ENCODE data around the gene ENAM. TPM values are rescaled to one million over a fixed set of nuclear protein-coding genes. Genes with fewer than 3 reads are reported as not detected.
"Not testable (repeated sequence)": the region's sequence is repeated elsewhere in the genome, so short reads cannot be mapped to it uniquely, and the experiment has no call there.

The ENAM gene
- total RNA-seq, 1 donor from 2014 or later = not detected

DNA sequence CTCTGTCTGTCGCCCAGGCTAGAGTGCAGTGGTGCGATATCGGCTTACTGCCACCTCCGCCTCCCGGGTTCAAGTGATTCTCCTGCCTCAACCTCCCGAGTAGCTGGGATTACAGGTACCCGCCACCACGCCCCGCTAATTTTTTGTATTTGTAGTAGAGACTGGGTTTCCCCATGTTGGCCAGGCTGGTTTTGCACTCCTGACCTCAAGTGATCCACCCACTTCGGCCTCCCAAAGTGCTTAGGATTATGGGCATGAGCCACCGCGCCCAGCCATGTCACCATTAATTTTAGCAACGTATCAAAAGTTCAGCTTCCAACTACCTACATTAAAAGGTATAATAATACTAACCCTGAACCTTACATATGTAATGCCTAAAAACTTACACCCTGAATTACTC is 58.8 kb downstream of the ENAM start:
- H3K9me3 ChIP-seq = no peaks in the 10 kb centered on the region
- H3K4me3 ChIP-seq = peak overlapping the region; percentile 65 to 81
- no peaks in the 10 kb centered on the region for H3K27me3 ChIP-seq
- no peaks in the 10 kb centered on the region for H3K36me3 ChIP-seq
- TF ChIP-seq POLR2A (IDR thresholded peaks at IDR 0.05) (no peak), POLR2AphosphoS5 (IDR thresholded peaks at IDR 0.05; ENCODE audit: insufficient read depth in 1 of 2, low read depth in 1 of 2) (no peak)
- TF ChIP-seq, protein P1, sequence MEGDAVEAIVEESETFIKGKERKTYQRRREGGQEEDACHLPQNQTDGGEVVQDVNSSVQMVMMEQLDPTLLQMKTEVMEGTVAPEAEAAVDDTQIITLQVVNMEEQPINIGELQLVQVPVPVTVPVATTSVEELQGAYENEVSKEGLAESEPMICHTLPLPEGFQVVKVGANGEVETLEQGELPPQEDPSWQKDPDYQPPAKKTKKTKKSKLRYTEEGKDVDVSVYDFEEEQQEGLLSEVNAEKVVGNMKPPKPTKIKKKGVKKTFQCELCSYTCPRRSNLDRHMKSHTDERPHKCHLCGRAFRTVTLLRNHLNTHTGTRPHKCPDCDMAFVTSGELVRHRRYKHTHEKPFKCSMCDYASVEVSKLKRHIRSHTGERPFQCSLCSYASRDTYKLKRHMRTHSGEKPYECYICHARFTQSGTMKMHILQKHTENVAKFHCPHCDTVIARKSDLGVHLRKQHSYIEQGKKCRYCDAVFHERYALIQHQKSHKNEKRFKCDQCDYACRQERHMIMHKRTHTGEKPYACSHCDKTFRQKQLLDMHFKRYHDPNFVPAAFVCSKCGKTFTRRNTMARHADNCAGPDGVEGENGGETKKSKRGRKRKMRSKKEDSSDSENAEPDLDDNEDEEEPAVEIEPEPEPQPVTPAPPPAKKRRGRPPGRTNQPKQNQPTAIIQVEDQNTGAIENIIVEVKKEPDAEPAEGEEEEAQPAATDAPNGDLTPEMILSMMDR (IDR thresholded peaks at IDR 0.05) = no peak
- DNase-seq (ENCODE audit: extremely low spot score in 2 of 2) = no peak
- intact Hi-C loops (cut with DNase I) = no loop called here
- H3K4me1 ChIP-seq = peaks cover 35% of the 10 kb centered on the region
- H3K27ac ChIP-seq = peak overlapping the region; percentile 82

DNA sequence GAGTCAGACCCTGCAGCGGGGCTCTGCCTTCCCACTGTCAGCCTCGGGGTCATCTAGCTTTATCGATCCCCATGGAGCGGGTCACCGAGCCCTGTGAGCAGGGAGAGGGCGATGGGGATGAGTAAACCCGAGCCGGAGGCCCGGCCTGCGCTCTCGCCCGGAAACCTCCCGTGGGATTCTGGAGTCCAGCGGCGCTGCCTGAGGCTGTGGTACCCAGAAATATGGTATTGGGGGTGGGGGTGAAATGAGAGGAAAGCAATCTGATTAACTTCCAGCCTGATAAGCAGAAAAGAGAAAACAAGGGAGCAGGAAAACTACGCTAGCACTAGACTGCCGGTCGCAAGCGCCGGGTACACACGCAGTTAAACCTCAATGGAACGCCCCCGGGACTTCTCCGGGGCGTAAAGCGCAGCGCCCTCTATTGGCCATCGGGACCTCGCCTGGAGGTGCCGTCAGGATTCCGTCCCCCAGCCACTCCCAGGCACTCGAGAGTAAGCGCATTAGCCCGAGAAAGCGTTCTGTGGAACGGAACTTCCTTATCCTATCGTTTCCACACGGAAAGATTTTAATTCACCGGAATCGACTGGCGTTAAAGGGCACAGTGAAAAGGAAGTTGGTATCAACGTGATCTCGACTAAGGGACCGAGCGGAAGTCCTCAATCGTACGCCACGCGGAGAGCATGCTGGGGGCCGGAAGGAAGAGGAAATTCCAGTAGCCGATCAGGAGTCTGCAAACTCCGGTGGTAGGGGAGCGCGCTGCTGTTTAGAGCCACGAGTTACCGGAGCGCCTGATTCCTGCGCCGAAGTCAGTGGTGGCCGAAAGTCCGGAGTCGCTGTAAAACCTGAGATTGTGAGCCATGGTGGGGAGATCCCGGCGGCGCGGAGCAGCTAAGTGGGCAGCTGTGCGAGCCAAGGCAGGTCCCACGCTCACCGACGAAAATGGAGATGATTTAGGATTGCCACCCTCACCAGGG is 59.6 kb downstream of the ENAM start, which contains the start of gene UTP3:
Gene UTP3, plus strand, starts transcription at position 712 of the 974 bp plus-strand sequence. Its CDS starts 146 bp downstream, at position 858.
- Histone ChIP-seq H3K4me1 (peaks cover 35% of the 10 kb centered on the region), H3K4me3 (peak within 1 kb of the TSS; percentile 65 to 81), H3K27ac (peak within 1 kb of the TSS; percentile 82), H3K36me3 (no peaks in the 10 kb centered on the region), H3K27me3 (no peaks in the 10 kb centered on the region), H3K9me3 (no peaks in the 10 kb centered on the region)
- TF ChIP-seq POLR2AphosphoS5 (IDR thresholded peaks at IDR 0.05; ENCODE audit: insufficient read depth in 1 of 2, low read depth in 1 of 2) = peak; percentile 92 to 99
- peak in 1 of 2 donors; percentile 45 for TF ChIP-seq POLR2A (IDR thresholded peaks at IDR 0.05)
- TF ChIP-seq, protein P1 (IDR thresholded peaks at IDR 0.05) = peak; percentile 72 to 90 (median 88)
- peak in 1 of 2 donors; percentile 96 for DNase-seq (ENCODE audit: extremely low spot score in 2 of 2)
- intact Hi-C loops (cut with DNase I) = loop anchor here (1.0 kb wide), 1 partner anchor 16 kb away; no protein-coding TSS in a partner anchor

DNA sequence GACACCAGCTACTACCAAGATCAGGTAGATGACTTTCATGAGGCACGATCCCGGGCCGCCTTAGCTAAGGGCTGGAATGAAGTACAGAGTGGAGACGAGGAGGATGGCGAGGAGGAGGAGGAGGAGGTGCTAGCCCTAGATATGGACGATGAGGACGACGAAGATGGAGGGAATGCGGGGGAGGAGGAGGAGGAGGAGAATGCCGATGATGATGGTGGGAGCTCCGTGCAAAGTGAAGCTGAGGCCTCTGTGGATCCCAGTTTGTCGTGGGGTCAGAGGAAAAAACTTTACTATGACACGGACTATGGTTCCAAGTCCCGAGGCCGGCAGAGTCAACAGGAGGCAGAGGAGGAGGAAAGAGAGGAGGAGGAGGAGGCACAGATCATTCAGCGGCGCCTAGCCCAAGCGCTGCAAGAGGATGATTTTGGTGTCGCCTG is 60.3 kb downstream of the ENAM start:
- no peak for TF ChIP-seq POLR2A (IDR thresholded peaks at IDR 0.05)
- no peak for TF ChIP-seq POLR2AphosphoS5 (IDR thresholded peaks at IDR 0.05; ENCODE audit: insufficient read depth in 1 of 2, low read depth in 1 of 2)
- TF ChIP-seq, protein P1 (IDR thresholded peaks at IDR 0.05) = no peak
- Histone ChIP-seq H3K9me3 (no peaks in the 10 kb centered on the region), H3K27me3 (no peaks in the 10 kb centered on the region), H3K4me3 (peak overlapping the region; percentile 65 to 81), H3K36me3 (no peaks in the 10 kb centered on the region), H3K27ac (peak overlapping the region; percentile 82), H3K4me1 (peaks cover 35% of the 10 kb centered on the region)
- DNase-seq (ENCODE audit: extremely low spot score in 2 of 2) = no peak
- intact Hi-C loops (cut with DNase I) = loop anchor here (1.0 kb wide), 1 partner anchor 15 kb away; no protein-coding TSS in a partner anchor

DNA sequence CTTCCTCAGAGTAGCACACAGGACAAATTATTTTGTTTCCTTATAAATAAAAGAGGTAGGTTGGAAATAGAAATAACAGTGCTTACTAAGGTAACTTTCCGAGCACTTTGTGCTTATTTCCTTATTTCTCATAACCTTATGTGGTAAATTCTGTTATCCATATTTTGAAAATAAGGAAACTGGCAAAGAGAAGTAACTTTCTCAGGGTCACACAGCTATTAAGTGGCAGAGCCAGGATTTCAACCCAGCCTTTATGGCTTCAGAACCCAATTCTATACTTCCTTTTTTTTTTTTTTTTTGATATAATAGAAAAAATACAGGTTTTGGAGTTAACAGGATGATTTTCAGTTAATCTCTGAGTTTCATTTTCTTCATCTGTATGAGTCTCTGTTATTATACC is 63.1 kb downstream of the ENAM start:
- Histone ChIP-seq H3K27ac (no peak overlapping the region), H3K27me3 (no peaks in the 10 kb centered on the region), H3K9me3 (no peaks in the 10 kb centered on the region), H3K4me1 (peaks cover 35% of the 10 kb centered on the region), H3K36me3 (no peaks in the 10 kb centered on the region), H3K4me3 (no peak overlapping the region)
- DNase-seq (ENCODE audit: extremely low spot score in 2 of 2) = no peak
- TF ChIP-seq POLR2A (IDR thresholded peaks at IDR 0.05) = no peak
- TF ChIP-seq POLR2AphosphoS5 (IDR thresholded peaks at IDR 0.05; ENCODE audit: insufficient read depth in 1 of 2, low read depth in 1 of 2) = no peak
- TF ChIP-seq, protein P1 (IDR thresholded peaks at IDR 0.05) = no peak
- intact Hi-C loops (cut with DNase I) = no loop called here

DNA sequence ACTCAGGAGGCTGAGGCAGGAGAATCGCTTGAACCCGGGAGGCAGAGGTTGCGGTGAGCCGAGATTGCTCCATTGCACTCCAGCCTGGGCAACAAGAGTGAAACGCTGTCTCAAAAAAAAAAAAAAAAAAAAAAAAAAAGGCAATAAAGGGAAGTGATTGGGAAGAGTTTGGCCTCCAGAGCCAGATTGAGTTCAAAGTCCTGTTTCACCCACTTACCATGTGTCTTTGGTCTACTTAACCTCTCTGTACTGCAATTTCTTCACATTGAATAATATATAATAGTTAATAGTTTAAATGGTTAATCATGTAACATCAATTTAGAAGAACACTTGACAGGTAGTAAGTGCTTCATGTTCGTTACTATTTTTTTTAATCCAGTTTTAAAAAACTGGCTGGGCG is 66.1 kb downstream of the ENAM start:
- DNase-seq (ENCODE audit: extremely low spot score in 2 of 2); H3K9me3 ChIP-seq; H3K27ac ChIP-seq; H3K4me3 ChIP-seq; H3K27me3 ChIP-seq; intact Hi-C loops (cut with DNase I); H3K36me3 ChIP-seq: not testable (repeated sequence)
- peaks cover 22% of the 10 kb centered on the region for H3K4me1 ChIP-seq

Other genes with a start within 250 kb of the ENAM start
- gene SMR3B, start 245.6 kb upstream of the ENAM start, total RNA-seq = not detected
- gene OPRPN, start 230.8 kb upstream of the ENAM start, total RNA-seq = not detected
- not detected for gene MUC7, start 156.5 kb upstream of the ENAM start, total RNA-seq
- gene AMTN, start 110.2 kb upstream of the ENAM start, total RNA-seq = not detected
- gene AMBN, start 36.5 kb upstream of the ENAM start, total RNA-seq = not detected
- 2.7 TPM for gene JCHAIN, start 37.8 kb downstream of the ENAM start, total RNA-seq
- 15.7 TPM for gene UTP3, start 59.8 kb downstream of the ENAM start, total RNA-seq
- gene RUFY3, start 93.2 kb downstream of the ENAM start, total RNA-seq = 71.2 TPM
- 35.1 TPM for gene GRSF1, start 211.1 kb downstream of the ENAM start, total RNA-seq

All from vagina (tissue), 2 donors.